Stimulated activated CD8-positive, alpha-beta memory T cell treated with anti-CD3 and anti-CD28 coated beads, Interleukin-15, amount 100 ng/mL, for 48 hours (primary cell): ENCODE measurements around the gene TLR3.

Experiments
- DNase-seq, 2 donors: peaks; one replicate each; pipeline ENCODE4 v3.0.0-alpha.2; 2020; ENCODE audit warnings: low read depth in 2 of 2

The TLR3 gene

DNA sequence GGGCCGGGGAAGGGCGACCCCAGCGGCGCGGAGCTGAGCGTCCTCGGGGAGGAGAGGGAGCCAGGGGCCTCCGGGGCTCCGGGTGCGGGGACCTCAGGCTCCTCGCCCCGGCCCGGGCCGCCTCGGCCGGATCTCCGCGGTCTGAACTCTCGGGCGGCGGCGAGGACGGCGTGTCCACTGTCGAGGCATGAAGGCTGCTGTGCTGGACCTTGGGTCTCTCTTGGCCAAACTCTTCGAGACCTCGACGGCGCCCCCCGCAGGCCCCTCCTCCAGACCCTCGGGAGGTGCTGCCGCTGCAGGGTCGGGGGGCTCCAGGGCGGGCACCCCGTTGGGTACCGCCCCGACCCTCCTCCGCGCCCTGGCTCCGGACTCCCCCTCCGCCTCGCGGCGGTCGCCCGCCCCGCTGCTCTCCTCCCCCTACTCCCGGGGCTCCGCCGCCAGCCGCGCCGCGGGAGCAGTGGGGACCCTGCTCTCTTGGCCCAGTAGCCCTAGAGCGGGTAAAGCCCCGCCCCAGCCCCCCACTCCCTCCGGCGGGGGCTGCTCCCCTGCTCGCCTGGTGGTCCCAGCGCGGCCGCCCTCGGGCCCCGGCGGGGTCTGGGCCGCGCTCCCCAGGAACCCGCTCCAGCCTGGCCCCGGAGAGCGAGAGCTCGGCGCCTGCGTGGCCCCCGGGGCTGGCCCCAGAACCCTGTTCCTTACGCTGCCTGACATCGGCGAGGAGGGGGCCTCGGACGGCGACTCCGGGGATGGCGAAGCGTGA lies 36.1 kb downstream of the TLR3 start:
- no peak for DNase-seq

DNA sequence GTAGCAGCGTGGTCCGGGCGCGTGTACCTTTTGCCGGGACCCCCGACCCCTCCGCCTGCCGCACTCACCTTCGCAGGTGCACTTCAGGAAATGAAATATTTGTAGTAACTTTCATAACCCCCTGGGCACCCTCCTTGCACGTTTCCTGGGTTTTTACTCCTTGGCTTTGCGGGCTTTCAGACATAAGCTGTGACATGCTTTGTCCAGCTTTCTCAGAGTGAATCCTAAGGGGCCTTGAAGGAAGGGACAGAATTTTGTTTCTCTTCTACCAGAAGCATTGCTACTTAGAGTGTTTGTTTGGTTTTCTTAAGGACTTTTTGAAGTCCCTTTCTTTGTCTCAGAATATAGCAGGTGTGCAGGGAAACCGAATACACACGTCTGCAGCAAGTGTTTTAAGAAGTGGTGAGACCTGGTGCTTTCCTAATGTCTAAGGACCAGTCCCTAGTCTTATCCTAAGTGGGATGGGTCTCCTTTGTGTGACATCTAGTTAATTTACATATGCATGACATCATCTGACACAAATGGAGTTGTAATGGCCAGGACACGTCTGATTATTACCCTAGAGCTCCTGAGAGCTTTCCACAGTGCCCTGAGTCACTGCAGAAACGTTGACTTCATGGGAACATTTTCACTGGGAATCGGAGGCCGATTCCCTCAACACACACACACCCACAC lies 36.8 kb downstream of the TLR3 start:
- DNase-seq: no peak

DNA sequence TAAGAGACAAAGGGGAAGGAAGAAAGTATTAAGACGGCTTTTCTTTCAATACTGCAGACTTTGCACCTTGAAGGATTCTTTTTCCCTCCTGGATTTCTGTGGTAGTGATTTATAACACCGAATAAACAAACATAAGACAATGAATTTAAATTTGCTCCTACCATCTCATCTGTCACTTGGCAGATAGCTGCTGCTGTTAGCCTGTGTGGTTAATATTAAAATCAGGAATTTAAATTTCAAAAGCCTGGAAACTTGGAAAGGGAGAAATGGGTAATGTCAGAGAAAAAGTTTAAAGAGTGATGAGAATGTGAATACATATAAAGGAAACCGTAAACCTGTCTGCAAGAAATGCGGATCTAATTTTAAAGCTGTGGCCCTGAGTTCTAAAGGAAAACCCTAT lies 39.0 kb downstream of the TLR3 start:
- no peak for DNase-seq

DNA sequence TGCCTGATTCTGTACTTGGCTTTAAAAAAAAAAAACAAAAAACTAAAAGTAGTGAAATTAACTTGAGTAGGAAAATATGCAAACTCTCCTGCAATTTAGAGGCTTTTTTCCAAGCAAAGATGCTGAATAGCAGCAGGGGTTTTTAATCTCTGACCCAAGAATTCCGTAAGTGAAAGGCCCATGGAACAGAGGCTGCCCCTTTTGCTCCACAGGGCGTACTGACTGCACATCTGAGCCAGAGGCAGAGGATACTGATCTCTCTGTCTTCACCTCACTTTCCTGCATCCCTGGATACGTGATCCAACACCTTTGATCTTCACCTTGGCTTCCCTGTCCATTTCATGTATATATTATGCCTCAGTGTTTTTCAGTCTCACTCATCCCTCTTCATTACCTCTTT lies 39.4 kb downstream of the TLR3 start:
- no peak for DNase-seq

DNA sequence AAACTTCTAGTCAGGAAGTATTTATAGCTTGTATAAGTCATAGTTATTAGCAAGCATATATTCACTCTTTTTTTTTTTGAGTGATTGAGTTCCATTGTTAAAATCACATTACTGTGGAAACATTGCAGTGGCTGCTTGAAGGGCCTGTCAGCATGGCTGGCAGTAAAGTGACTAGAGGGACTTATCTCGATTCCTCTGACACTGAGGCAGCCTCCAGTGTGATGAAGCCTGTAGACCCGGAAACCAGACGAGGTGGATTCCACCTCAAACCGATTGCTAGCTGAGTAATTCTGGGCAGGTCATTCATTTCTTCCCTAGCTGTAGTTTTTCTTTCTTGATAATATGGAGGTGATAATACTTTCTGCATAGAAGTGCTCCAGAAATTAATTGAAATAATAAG lies 40.3 kb downstream of the TLR3 start:
- DNase-seq: no peak

DNA sequence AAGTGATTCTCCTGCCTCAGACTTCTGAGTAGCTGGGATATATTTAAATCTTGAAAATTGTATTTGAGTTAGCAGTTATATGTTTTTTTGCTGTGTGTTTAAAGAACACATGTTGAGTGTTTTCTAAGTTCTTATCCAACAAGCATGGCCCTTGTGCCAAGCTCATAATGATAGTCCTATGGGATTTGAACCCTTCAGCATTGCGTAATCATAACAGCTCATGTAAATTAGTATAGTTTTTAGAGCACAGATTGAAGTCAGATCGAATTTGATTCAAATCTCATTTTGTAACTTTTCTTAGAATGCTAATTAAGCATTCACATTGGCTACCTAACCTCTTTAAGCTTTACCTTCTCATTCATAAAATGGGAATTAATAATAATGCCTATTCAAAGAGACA lies 47.7 kb downstream of the TLR3 start:
- no peak for DNase-seq

DNA sequence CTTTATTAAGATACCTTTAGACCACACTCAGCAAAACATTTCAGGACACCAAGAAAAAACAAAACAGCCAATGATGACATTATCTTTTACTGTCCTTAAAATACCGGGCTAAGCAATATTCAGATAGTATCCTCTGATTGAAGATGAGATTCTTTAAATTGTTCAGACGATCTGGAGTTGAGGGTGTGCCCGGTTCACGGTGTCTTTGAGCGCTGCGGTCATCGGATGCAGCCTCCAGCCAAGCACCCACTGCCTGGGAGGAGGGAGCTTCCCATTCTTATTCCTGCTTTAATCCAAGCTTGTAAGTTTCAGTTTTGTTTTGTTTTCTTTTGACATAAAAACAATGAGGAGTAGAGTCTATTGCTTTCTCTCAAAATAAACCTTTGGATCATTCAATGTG lies 49.6 kb downstream of the TLR3 start:
- DNase-seq: no peak

DNA sequence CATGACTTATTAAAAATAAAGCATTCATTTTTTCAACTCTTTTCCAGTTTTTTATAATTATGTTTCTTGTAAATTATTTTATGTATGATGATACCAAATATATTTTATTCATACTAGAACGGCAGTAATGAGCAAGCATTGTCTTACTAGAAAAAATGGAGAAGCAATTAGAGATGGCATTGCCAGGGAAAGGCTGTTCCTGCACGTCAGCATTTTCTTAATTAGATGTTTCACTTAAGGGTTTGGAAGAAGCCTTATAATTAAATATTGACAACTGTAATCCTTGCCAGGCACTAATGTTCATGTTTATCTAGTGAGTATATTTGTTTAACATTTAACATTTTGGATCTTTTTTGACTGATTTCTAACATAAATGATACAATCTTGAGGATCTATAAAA lies 52.1 kb downstream of the TLR3 start:
- DNase-seq: no peak

DNA sequence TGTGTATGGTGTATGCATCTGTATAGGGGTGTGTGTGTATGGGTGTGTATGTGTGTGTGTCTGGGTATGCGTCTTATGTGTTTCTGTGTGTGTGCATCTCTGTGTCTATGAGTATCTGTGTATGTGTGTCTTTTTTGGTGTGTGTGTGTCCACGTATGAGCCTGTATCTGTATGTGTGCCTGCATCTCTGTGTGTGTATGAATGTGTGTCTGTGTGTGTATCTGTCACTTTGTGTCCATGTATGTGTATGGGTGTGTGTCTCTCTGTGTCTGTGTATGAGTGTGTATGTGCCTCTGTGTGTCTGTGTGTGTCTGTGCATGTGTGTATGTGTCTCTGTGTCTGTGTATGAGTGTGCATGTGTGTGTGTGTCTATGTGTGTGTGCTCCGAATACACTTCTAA lies 59.9 kb downstream of the TLR3 start:
- no peak for DNase-seq

DNA sequence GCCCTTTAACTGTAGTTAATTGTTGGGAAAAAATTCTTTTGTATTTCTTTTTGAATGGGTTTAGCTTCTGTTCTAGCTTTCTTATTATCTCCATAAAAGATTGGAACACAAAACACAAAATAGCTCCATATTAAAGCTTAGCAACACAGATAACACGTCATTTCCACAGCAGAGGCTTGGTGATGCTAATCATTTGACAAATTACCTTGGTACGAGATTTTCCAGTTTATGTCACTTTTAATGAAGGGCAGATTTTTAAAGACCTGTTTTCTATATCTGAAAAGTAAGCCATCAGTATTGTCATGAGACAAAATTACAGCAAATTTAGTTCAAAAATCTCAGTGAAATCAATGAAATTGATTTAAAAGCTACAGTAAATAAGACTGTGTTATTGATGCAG lies 63.0 kb downstream of the TLR3 start:
- no peak for DNase-seq

DNA sequence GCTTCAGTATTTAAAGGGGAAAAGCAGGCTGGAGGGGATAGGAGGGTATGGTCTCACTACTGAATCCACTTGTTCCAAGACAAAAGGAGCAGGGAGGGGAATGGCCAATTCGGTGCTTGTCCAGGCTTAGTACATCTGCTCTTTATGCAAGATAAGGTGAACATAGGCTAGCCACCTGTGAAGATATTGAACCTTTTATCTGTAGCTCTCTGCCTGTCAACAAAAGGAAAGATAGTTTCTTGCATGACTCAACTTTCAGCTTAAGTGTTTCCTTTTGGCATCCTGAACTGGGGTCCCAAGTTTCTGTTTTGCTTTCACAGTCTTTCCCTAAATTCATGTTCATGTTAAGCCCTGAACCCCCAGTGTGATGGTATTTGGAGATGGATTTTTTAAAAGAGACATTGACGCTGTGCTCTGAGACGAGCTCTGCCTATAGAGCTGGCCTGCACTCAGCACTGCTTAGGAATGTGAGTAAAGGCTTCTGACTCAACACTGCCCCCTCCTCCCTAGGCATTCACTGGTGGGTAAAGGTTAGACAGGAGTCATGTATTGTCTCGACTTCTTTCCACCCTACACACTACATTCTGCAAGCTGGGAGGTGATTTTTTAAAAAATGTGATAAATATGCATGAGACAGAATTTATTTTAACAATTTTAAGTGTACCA lies 63.8 kb downstream of the TLR3 start:
- no peak for DNase-seq

DNA sequence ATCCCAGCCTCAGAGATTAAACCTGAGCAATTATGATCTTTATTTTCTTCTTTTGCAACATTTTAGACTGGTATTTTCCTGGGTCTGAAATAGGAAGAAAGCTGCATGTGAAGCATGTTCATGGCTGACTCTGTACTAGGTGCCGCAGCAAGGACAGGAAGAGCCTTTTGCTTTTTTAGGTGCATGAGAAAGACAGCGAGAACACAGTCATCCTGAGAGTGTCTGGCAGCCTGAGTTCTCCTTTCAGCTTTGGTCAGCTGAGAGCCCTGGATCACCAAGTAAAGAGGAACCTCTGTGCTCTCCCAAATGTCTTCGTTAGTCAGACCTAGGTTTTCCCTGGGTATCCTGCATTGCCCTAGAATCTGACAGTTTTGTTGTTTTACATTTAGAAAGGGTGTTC lies 65.3 kb downstream of the TLR3 start:
- no peak for DNase-seq

DNA sequence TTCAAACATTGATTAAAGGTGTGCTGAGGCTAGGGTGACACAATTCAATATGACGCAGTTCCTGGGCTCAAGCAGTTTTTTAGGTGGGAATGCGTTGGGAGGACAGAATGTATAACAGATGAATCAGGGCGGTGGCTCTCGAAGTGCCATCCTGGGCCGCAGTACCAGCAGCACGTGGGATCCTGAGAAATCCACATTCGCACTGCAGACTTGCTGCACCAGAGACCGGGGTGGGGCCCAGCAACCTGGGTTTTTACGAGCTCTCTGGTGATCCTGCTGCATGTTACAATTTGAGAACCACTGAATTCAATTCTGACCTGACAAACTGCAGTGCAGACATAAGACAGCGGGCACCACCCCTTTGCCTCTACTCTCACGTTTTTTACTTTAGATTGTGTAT lies 65.9 kb downstream of the TLR3 start:
- no peak for DNase-seq

DNA sequence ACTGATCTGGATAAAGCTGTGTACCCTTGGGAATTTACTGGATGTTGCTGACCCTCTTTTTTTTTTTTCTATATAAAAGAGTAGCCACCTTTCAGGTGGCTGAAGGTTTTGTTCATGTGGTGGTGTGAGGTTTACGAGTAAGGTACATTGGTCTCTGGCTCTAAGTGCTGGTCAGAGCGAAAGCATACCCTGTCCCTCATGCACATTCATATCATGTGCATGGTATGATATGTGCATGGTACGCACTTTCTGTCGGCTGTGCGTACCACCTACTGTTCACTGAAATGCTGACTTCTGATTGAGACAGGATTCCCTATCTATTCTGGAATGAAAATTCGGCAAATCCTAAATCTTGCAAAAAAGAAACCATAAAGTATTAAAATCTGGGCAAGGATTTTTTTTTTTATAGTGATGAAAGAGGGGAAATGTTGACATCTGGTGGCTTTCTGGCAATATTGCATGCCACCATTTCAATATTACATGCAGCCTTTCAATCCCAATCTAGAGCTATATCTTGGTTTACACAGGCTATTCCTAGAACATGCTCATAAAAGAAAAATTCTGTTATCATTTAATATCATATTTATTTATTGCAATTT lies 68.3 kb downstream of the TLR3 start:
- DNase-seq: no peak
